Mammary epithelial cell (primary cell): ENCODE data around the gene SORCS2.

ENCODE experiments used
- EZH2 ChIP-seq: IDR thresholded peaks from 2 replicates; pipeline ENCODE4 v1.6.1; 2012; ENCODE audit warnings: low read length, inconsistent platforms, borderline replicate concordance
- TF ChIP-seq, protein P1 (sequence below), 2 donors: IDR thresholded peaks in 1 of 2; conservative IDR thresholded peaks in 1 of 2; 2 replicates each; pipeline ENCODE4 v1.5.1; 2011 to 2012; ENCODE audit warnings: inconsistent platforms in 2 of 2, low read length in 2 of 2, mild to moderate bottlenecking in 2 of 2, control low read depth in 1 of 2, low read depth in 1 of 2; ENCODE audit not compliant: insufficient read depth in 1 of 2; ENCODE audit errors: extremely low read depth in 1 of 2

DNA sequence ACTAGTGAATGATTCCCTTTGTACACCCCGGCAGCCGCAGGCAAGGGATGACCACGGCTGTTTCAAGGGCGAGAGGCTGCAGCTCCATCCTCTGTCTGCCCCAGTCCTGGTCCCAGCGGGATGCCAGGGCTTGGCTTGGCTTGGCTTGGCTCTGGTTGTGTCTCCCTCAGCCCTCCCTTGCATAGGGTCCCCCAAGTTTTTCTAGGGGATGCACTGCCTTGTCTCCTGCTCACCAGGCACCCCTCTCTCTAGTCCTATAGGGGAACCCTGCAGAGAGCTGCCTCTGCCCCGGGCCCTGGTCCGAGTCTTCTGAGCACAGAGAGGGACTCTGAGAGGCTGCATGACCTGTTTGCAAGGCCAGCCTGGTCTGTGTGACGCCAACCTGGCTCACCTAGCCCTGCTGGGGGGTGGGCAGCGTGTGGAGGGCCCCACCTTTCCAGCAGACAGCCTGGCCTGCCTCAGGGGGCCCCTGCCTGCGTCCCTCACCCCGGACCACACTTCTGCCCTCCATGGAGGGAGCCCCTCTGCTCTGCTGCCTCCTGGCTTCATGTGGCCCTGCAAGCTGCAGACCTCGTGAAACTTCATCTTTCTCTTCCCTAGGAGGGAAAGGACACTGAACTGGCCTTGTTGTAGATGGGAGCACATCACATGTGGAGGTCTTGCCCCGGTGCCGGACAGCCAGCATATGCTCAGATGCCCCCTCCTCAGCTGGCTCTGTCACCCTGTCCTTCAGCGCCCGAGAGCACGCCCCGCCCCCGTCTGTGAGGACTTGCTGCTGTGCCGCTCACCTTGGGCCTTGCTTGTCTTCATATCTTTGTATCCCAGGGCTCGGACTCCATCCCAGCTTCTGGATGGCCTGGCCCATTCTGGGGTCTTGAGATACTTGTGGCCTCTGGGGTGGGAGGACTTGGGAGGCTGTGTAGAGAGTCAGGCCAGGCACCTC, 16.4 kb downstream of the SORCS2 start:
- TF ChIP-seq, protein P1, sequence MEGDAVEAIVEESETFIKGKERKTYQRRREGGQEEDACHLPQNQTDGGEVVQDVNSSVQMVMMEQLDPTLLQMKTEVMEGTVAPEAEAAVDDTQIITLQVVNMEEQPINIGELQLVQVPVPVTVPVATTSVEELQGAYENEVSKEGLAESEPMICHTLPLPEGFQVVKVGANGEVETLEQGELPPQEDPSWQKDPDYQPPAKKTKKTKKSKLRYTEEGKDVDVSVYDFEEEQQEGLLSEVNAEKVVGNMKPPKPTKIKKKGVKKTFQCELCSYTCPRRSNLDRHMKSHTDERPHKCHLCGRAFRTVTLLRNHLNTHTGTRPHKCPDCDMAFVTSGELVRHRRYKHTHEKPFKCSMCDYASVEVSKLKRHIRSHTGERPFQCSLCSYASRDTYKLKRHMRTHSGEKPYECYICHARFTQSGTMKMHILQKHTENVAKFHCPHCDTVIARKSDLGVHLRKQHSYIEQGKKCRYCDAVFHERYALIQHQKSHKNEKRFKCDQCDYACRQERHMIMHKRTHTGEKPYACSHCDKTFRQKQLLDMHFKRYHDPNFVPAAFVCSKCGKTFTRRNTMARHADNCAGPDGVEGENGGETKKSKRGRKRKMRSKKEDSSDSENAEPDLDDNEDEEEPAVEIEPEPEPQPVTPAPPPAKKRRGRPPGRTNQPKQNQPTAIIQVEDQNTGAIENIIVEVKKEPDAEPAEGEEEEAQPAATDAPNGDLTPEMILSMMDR (conservative IDR thresholded peaks at IDR 0.05 in 1 of 2, IDR thresholded peaks at IDR 0.05 in 1 of 2; ENCODE audit: extremely low read depth in 1 of 2, insufficient read depth in 1 of 2, low read depth in 1 of 2, low read length in 2 of 2), result no peak
- no peak for TF ChIP-seq EZH2
